PC-3 (cell line): Measurements from ENCODE around the gene HOOK1. TPM values are rescaled to one million over a fixed set of nuclear protein-coding genes. Genes with fewer than 3 reads are reported as not detected.

Experiments used
- ATAC-seq: fragments of 200-7000 bp; cut with Tn5 transposase; 2 replicates; pipeline ENCODE4 v1.9.1; 2020; ENCODE audit warnings: mild to moderate bottlenecking, moderate library complexity
- Bru-seq: library from RNA; stranded (reverse); fragments of 400-500 nt; gene quantifications from one replicate; lab custom pipeline; 2021; lab: Mats Ljungman, UMichigan
- BruChase-seq, 2 experiments: library from RNA; stranded (reverse); fragments of 400-500 nt; gene quantifications; one replicate each; lab custom pipeline; 2021; lab: Mats Ljungman, UMichigan
- BruUV-seq: library from RNA; stranded (reverse); fragments of 400-500 nt; replicated peaks from 2 replicates; lab custom pipeline; 2021; lab: Mats Ljungman, UMichigan
- CTCF ChIA-PET: fragments of 300-600 bp; sonication (Branson Sonifier 250); formaldehyde crosslinking; loops from one replicate; lab custom pipeline; 2022; ENCODE audit warnings: antibody characterized with exemption; lab: Charles Lee
- POLR2A ChIA-PET: fragments of 300-600 bp; sonication (Branson Sonifier 250); formaldehyde crosslinking; loops from one replicate; lab custom pipeline; 2022; ENCODE audit warnings: antibody characterized with exemption; ENCODE audit not compliant: unreplicated experiment; lab: Charles Lee
- DNase-seq: peaks from one replicate; pipeline ENCODE4 v3.0.0-alpha.2; 2015
- H2AFZ ChIP-seq: fragments of 300-600 bp; sonication (generic); 2 replicates; pipeline ENCODE4 v1.6.0; 2016; ENCODE audit warnings: antibody characterized with exemption, low read length
- H3F3A ChIP-seq: fragments of 300-600 bp; sonication (generic); one replicate; pipeline ENCODE4 v1.6.0; 2017; ENCODE audit warnings: antibody characterized with exemption, low read length, control low read depth, mild to moderate bottlenecking; ENCODE audit not compliant: unreplicated experiment
- H3K27ac ChIP-seq: fragments of 300-600 bp; sonication (generic); 2 replicates; pipeline ENCODE4 v1.5.1; 2016; ENCODE audit warnings: mild to moderate bottlenecking, low read length
- H3K27me3 ChIP-seq: fragments of 300-600 bp; sonication (generic); 2 replicates; pipeline ENCODE4 v1.6.1; 2016; ENCODE audit warnings: low read length, mixed read lengths
- H3K36me3 ChIP-seq: fragments of 300-600 bp; sonication (generic); 2 replicates; pipeline ENCODE4 v1.6.1; 2016; ENCODE audit warnings: low read depth, mixed run types, low read length, mixed read lengths
- H3K4me1 ChIP-seq: fragments of 300-600 bp; sonication (generic); 2 replicates; pipeline ENCODE4 v1.5.1; 2016; ENCODE audit warnings: low read length; ENCODE audit not compliant: insufficient read depth
- H3K4me2 ChIP-seq: fragments of 300-600 bp; sonication (generic); 2 replicates; pipeline ENCODE4 v1.6.0; 2016; ENCODE audit warnings: low read length
- H3K4me3 ChIP-seq: fragments of 300-600 bp; sonication (generic); 2 replicates; pipeline ENCODE4 v1.5.1; 2016; ENCODE audit warnings: mild to moderate bottlenecking, low read length, mixed read lengths
- H3K79me2 ChIP-seq: fragments of 300-600 bp; sonication (generic); 2 replicates; pipeline ENCODE4 v1.6.1; 2017; ENCODE audit warnings: low read length, mixed read lengths
- H3K9ac ChIP-seq: fragments of 300-600 bp; sonication (generic); 2 replicates; pipeline ENCODE4 v1.6.0; 2016; ENCODE audit warnings: mild to moderate bottlenecking, low read length
- H3K9me2 ChIP-seq: fragments of 300-600 bp; sonication (generic); replicated peaks from 2 replicates; pipeline ENCODE4 v1.6.1; 2016; ENCODE audit warnings: mixed run types, low read length, mixed read lengths
- H3K9me3 ChIP-seq: fragments of 300-600 bp; sonication (generic); 2 replicates; pipeline ENCODE4 v1.6.1; 2016; ENCODE audit warnings: low read length, mixed read lengths
- H4K20me1 ChIP-seq: fragments of 300-600 bp; sonication (generic); 2 replicates; pipeline ENCODE4 v1.6.1; 2016; ENCODE audit warnings: low read length, mixed read lengths
- CTCF ChIP-seq: fragments of 300-600 bp; sonication (generic); conservative IDR thresholded peaks from 2 replicates; pipeline ENCODE4 v1.5.1; 2017; ENCODE audit warnings: antibody characterized with exemption, low read depth, mild to moderate bottlenecking, low read length
- EZH2 ChIP-seq: fragments of 300-600 bp; sonication (generic); IDR thresholded peaks from one replicate; pipeline ENCODE4 v1.6.1; 2017; ENCODE audit warnings: antibody characterized with exemption, mild to moderate bottlenecking, low read length; ENCODE audit not compliant: unreplicated experiment
- EZH2phosphoT487 ChIP-seq: fragments of 300-600 bp; sonication (generic); IDR thresholded peaks from 2 replicates; pipeline ENCODE4 v1.6.1; 2018; ENCODE audit warnings: mild to moderate bottlenecking, antibody characterized with exemption, low read length, borderline replicate concordance
- intact Hi-C: fragments of 100-400 bp; cut with micrococcal nuclease; formaldehyde crosslinking; loops from 2 replicates; pipeline ENCODE4 v1.9.0; 2023
- long read RNA-seq: library from polyadenylated mRNA; unstranded; transcript quantifications from one replicate; pipeline ENCODE4 v2.0.0, GENCODE V29; 2021; ENCODE audit not compliant: unreplicated experiment
- total RNA-seq: library from RNA; depleted of rRNA; stranded (reverse); fragments of >200 nt; gene quantifications from 2 replicates; pipeline ENCODE4 v1.2.3, GENCODE V29; 2014; rRNA removed

The HOOK1 gene
- 5.0 TPM in 2 replicates for total RNA-seq
- percentile 68 among the genes with signal in this experiment for Bru-seq, nascent RNA
- percentile 62 among the genes with signal in this experiment for BruChase-seq, experiment 1, labeled RNA remaining after a 6-hour chase
- percentile 64 among the genes with signal in this experiment for BruChase-seq, experiment 2, labeled RNA remaining after a 2-hour chase
- long read RNA-seq, full-length matches to known transcripts: 20 of 33 reads
- long read RNA-seq, partial matches to known transcripts: 9 of 33 reads
- long read RNA-seq, other reads (novel, unspliced or antisense): 4 of 33 reads

- H3K4me2 ChIP-seq: peak within 1 kb of the TSS; percentile 82
- intact Hi-C loops: no loop called here
- peak within 1 kb of the TSS; percentile 71 for H3K9ac ChIP-seq
- no peaks in the 10 kb centered on the region for H3K9me3 ChIP-seq
- peak within 1 kb of the TSS; percentile 75 for H3K4me3 ChIP-seq
- 0 out of 2 replicates have a peak, but pooled peaks cover 24% of the 10 kb centered on the region for H3K27me3 ChIP-seq
- peak within 1 kb of the TSS; percentile 92 for H2AFZ ChIP-seq
- H3K36me3 ChIP-seq: no peaks in the 10 kb centered on the region
- ATAC-seq (peak; percentile 46), DNase-seq (peak; percentile 10)
- no TSS peak for BruUV-seq
- peaks cover 13% of the 10 kb centered on the region; the same call in 1 of the 2 replicates for H3K4me1 ChIP-seq
- ChIA-PET CTCF (no interaction called here), POLR2A (no interaction called here)
- H3K79me2 ChIP-seq: peaks cover 43% of the 10 kb centered on the region
- H3K27ac ChIP-seq: no peak within 1 kb of the TSS
- H3F3A ChIP-seq: no peaks in the 10 kb centered on the region
- no peaks in the 10 kb centered on the region for H4K20me1 ChIP-seq
- no peaks in the 10 kb centered on the region for H3K9me2 ChIP-seq
- TF ChIP-seq EZH2 (no peak), CTCF (no peak), EZH2phosphoT487 (no peak)
Measured at GRCh38 chr1:59814901-59815825, at the start of gene HOOK1. HOOK1 (plus strand) TSS chr1:59814949; CDS start chr1:59815118, 169 bp downstream.

GRCh38 chr1:59765011-59765730 lies 49.6 kb upstream of the HOOK1 start:
- ATAC-seq (no peak), DNase-seq (no peak)
- no peak for TF ChIP-seq EZH2phosphoT487
- TF ChIP-seq CTCF: no peak
- TF ChIP-seq EZH2: no peak
- Histone ChIP-seq H2AFZ (no peak overlapping the region), H3K27ac (no peak overlapping the region), H3K27me3 (no peaks in the 10 kb centered on the region), H3K4me1 (no peaks in the 10 kb centered on the region), H3K4me3 (no peak overlapping the region), H3K4me2 (no peak overlapping the region), H3K36me3 (no peaks in the 10 kb centered on the region), H3K79me2 (no peaks in the 10 kb centered on the region), H3F3A (no peaks in the 10 kb centered on the region), H3K9me3 (no peaks in the 10 kb centered on the region), H4K20me1 (no peaks in the 10 kb centered on the region), H3K9me2 (no peaks in the 10 kb centered on the region), H3K9ac (no peak overlapping the region)
- no TSS peak for BruUV-seq
- ChIA-PET POLR2A (no interaction called here), CTCF (no interaction called here)
- intact Hi-C loops: no loop called here
